Activated effector memory CD4-positive, alpha-beta T cell treated with anti-CD3 and anti-CD28 coated beads, Interleukin-2, amount 50 U/mL, for 16 hours (primary cell): Measurements from ENCODE around the gene TUBA4B.
"Not testable (repeated sequence)": the region's sequence is repeated elsewhere in the genome, so short reads cannot be mapped to it uniquely, and the experiment has no call there.

Experiments used
- DNase-seq: peaks from one replicate; pipeline ENCODE4 v3.0.0-alpha.2; 2020

TUBA4B gene

DNA sequence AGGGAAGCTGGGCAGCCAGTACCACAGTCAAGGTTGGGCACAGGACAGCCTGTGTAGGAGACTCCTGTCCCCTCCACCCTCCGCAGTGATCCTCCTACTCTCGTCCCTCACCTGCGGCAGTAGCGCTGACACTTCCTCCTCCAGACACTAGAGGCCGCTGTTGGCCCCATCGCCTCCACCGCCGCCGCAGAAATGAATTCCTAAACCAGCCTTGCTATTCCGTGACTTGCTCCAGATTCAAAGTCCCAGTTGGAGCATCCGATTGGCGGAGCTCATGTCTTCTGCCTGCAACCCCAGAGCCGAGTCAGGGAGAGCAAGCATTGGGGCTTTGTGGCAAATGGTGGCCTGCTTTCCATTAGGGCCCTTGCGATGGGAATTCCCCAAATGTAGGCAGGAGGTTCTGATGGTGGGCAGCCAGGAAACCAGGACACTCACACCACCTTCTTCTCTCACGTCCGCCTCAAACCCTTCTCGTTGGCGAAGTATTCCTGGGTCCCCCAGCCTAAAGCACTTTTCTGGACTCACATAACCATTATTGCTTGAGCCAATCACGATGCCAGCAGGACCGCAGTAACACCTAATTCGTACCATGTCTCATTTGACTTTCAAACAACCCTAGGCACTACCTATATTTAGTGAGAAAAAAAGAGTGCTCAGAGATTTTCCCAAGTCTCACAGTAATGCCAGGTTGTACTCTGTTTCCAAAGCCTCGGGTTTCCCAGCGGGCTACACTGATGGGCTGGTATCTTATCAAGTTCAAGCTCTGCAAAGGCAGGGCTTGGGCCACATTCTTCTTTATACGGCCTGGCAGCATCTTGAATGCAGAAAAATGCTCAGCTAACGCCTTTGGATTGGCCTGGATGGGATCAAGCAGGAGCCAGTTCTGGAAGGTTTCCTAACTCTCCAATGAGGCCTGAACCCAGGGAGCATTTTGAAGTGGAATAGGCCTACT, 24.9 kb downstream of the TUBA4B start:
- peak; percentile 91 for DNase-seq

- DNase-seq = no peak
Observed at GRCh38 chr2:219278655-219279150, 25.7 kb downstream of the TUBA4B start.

- DNase-seq = peak; percentile 100
Observed at GRCh38 chr2:219279151-219279915, 26.3 kb downstream of the TUBA4B start, which contains the start of gene DNAJB2. DNAJB2 (plus strand) TSS chr2:219279366; CDS start chr2:219279834, 468 bp downstream.

DNA sequence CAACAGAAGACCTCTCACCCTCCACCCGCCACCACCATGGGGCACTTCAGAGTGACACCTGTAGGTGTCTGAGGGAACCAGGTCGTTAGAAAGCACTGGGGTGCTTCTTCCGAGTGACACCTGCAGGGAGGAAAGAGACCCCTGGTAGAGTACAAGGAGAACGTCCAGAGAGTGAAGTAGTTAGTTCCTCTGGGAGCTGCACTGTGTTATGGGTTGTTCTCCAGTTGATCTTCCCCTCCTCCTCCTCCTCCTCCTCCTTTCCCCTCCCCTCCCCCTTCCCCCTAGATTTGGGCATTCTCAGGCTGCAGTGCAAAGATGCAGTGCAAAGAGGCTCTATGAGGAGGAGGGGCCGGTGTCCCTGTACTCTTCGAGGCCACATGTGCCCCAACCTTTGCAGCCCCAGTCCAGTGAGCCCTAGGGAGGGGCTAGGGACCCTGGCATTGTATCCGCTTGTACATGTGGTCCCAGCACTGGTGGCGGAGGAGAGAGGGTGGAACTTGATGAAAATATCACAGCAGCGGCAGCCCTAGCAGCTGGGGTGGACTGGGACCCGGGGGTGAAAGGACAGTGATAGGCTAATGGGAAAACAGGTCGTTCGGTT, 27.0 kb downstream of the TUBA4B start:
- no peak for DNase-seq

DNA sequence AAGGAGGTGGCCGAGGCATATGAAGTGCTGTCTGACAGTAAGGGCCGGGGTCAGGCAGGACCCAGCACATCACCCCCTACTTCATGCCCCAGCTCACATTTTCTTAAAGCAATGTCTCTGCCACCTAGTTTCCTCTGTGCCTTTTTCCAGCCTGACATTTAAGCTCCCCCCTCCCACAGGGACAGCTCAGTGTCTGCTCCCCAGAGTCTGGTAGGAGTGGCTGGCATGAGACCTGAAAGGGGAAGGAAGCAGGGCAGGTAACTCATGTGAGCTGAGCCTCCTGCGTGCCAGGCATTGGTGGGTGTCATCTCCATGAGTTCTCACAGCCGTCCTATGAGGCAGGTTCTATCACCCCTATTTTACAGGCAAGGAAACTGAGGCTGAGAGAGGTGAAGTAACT, 27.6 kb downstream of the TUBA4B start:
- no peak for DNase-seq

- no peak for DNase-seq
Observed at GRCh38 chr2:219281588-219281987, 28.5 kb downstream of the TUBA4B start.

GRCh38 chr2:219282375-219282774, 29.3 kb downstream of the TUBA4B start:
- DNase-seq = no peak

GRCh38 chr2:219282943-219283581, 30.0 kb downstream of the TUBA4B start:
- no peak for DNase-seq

GRCh38 chr2:219284501-219285372, 31.7 kb downstream of the TUBA4B start:
- no peak for DNase-seq

- no peak for DNase-seq
Observed at GRCh38 chr2:219285373-219285735, 32.3 kb downstream of the TUBA4B start.

- no peak for DNase-seq
Observed at GRCh38 chr2:219285894-219286425, 32.9 kb downstream of the TUBA4B start.

DNA sequence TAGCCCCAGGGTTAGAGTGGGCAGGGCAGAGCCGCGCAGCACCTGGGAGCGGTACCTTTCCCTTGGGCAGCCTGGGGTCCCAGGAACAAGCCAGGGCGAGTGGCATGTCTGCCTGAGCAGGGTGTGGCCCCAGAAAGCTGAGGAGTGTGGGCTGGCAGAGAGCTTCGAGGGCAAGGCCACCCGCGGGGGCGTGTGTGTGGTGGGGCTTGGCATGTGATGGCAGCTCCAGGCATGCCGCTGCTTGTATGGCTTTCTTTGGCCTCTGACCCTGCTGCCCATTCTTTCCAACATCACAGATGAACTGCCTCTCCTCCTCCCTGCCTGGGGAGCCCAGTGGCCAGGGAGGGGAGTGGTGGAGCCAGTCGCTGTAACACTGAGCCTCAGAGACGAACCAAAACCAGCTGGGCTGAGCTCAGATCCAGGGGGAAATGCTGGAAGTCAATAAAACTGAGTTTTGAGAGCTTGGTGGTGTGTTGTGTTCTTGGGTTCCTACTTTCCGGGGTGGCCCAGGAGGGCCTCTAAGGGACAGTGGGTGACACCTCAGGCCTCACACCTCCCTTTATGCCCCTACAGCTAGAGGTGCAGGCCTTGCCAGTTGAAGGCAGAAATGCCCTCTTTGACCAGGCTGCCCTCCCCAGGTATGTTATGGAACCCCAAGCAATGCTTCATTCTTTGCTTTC, 33.5 kb downstream of the TUBA4B start:
- no peak for DNase-seq

- DNase-seq = not testable (repeated sequence)
Observed at GRCh38 chr2:219287116-219287440, 34.0 kb downstream of the TUBA4B start.

DNA sequence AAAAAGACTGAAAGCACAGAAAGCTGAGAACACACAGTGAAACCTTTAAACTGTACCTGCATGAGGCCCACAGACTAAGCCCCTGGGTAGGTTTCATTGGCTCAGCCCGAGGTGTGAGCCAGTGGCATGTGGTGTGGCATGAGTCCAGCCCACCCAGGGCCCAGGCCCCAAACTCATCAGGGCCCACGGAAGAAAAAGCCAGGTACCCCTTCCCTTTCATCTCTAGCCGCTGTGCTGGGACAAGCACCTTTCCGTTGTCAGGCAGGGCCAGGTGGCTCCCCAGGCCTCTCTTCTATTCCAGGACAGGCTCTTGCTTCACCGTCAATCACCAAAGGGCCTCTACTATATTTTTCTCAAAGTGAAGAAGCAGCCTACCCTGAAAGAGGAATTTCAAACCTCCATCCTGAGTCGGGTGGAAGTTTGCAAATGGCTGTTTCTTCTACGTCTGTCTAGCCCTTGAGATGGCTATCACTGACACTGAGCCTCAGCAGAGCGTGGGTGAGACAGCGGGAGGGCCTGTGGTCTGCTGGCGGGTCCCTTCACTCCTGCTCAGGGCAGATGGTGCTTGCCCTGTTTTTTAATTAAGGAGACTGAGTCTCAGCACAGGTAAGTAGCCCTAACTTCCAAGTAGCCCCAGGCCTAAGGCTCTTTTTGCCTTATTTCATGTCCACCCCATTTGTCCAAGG, 34.7 kb downstream of the TUBA4B start:
- DNase-seq = no peak

DNA sequence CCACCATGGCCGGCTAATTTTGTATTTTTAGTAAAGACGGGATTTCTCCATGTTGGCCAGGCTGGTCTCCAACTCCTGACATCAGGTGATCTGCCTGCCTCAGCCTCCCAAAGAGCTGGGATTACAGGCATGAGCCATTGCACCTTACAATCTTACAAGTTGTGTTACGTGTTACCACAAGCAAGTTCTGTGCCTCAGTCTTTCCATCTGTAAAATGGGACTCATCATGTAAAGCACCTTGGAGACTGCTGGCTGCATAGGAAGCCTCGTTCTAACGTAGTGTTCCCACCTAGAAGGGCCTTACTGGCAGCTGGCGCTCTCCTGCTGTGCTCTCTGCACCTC, 36.1 kb downstream of the TUBA4B start:
- no peak for DNase-seq

DNA sequence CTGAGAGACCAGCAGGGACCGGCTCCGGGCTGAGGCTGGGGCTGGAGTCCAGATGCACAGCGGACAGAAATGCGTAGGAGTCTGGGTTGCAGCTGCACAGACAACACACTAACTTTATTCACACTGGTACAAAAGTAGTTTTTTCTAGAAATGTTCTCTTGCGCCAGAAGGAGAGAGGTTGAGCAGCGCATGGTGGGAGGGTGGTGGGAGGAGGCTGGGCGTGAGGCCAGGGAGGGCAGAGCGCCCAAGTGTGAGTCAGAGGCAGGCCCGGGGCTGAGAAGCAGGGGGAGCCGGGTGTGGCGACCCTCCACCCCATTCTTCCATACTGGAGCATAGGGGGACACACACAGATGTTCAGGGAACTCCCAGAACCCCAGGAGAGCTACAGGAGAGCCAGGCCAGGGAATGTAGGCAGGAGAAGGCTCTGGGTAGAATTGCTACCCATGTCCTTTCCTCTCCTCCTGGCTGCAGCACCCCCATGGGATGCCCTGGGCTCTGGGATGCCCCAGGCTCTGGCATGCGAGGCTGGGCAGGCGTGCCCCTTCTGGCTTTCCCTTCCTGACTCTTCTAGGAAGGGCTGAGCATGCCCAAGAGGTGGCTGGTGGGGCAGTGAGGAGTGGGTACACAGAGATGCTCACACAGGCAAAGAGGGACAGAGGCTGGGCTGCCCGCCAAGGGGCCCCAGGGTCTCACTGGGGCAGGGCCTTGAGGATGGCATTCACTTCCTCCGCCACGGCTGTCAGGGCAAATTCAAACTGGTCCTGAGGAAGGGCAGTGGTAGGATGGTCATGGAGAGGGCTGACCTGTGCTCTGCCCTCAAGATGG, 36.7 kb downstream of the TUBA4B start:
- no peak for DNase-seq

DNA sequence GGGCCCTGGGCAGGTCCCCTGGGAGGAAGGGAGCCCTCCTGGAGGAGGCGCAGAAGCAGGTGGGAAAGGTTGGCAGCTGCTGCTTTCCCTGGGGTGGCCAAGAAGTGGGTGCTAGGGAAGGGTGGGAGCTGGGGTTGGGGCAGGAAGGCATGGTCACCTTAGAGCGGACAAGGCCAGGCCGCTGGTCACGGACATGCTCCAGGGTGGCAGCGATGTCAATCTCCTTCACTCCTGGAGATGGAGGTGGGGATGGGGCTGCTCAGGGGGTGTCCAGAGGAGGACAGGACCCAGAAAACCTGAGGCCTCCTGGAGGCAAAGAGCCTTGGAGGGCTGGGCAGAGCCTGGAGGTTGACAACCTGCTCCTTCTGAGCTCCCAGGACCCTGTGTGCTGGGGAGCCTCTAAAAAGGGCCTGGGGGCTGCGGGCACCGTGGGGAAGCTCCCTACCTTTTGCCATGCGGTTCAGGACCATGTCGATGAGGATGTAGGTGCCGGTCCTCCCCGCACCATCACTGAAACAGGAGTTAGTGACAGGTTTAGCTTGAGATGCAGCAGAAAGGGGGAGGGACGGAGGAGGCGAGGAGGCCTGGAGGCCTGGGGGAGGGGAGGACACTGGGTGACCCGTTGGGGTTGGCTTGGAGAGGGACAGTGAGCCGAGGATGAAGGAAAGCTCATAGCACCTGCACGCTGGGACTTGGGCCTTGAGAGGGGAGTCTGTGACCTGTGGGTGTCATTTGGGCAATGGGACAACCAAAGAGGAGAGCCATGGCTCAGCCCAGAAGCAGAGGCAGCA, 37.5 kb downstream of the TUBA4B start:
- DNase-seq = peak; percentile 57

DNA sequence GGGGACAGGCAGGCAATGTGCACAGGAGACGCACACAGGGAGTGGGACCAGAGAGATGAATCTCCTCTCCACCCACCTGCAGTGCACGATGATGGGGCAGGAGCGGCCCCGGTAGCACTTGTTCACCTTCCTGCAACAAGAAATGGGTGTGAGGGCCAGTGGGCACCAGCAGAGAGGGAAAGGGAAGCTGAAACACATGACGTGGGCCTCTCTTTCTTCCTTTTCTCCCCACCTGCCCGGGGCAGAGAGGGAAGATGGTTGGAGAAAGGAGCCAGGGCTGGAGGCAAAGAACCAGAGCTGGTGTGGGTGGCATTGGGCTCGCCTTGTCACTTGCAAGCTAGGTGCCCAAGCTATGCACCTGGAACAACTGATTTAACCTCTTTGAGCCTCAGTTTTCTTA, 38.4 kb downstream of the TUBA4B start:
- DNase-seq = peak; percentile 50
